VCaP (cell line): Measurements from ENCODE around the gene PTCD3.

Experiments
- H3K27ac ChIP-seq: fragments of 450-650 bp; 2 replicates; pipeline ENCODE4 v1.5.1; 2017
- TF ChIP-seq, protein P1 (sequence below): fragments of 450-650 bp; conservative IDR thresholded peaks from 2 replicates; pipeline ENCODE4 v1.5.1; 2017; ENCODE audit warnings: mild to moderate bottlenecking, moderate library complexity

The PTCD3 gene

DNA sequence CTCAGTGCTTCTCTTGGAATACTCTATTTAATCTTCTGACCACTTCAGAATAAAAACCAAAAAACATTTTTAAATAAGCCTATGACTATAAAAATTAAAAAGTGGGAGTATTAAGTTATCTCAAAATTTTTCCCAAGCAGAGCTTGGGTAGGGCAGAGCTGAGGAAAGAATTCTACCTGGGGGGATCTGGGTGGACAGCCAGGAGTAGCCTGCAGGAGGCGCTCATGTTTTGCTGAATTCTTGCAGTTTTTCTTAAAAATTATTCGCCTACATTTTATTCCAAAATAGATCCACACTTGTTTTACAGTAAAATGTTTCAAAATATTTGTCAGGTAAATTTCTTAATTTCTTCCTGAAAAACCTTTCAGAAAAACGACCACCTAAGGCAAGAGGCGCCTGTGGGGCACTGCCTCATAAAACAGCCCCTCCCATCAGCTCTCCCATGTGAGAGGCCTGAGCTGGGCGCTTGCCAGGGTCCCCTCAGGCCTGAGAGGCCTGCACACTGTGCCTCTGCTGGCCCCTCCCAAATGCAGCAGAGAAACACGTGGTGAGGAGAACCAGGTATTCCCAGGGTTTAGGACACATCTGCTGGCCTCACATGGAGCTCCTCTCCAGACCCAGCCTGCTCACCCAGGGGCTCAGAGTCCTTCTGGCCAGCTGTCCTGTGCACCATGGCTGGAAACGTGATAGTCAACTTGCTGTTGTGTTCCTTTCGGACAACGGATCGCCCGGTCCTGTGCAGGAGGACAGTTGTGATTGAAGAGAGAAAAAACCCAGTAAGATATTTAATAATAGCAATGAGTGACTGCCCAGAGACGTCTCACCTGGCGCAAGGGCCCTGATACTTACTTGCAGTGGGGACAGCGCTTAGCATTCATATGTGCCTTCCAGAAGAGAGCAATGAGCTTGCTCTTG, 17.8 kb upstream of the PTCD3 start:
- H3K27ac ChIP-seq, result no peak overlapping the region
- TF ChIP-seq, protein P1, sequence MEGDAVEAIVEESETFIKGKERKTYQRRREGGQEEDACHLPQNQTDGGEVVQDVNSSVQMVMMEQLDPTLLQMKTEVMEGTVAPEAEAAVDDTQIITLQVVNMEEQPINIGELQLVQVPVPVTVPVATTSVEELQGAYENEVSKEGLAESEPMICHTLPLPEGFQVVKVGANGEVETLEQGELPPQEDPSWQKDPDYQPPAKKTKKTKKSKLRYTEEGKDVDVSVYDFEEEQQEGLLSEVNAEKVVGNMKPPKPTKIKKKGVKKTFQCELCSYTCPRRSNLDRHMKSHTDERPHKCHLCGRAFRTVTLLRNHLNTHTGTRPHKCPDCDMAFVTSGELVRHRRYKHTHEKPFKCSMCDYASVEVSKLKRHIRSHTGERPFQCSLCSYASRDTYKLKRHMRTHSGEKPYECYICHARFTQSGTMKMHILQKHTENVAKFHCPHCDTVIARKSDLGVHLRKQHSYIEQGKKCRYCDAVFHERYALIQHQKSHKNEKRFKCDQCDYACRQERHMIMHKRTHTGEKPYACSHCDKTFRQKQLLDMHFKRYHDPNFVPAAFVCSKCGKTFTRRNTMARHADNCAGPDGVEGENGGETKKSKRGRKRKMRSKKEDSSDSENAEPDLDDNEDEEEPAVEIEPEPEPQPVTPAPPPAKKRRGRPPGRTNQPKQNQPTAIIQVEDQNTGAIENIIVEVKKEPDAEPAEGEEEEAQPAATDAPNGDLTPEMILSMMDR, result peak; percentile 60

GRCh38 chr2:86094229-86094628, 11.8 kb upstream of the PTCD3 start:
- H3K27ac ChIP-seq, result no peak overlapping the region
- TF ChIP-seq, protein P1, result no peak

DNA sequence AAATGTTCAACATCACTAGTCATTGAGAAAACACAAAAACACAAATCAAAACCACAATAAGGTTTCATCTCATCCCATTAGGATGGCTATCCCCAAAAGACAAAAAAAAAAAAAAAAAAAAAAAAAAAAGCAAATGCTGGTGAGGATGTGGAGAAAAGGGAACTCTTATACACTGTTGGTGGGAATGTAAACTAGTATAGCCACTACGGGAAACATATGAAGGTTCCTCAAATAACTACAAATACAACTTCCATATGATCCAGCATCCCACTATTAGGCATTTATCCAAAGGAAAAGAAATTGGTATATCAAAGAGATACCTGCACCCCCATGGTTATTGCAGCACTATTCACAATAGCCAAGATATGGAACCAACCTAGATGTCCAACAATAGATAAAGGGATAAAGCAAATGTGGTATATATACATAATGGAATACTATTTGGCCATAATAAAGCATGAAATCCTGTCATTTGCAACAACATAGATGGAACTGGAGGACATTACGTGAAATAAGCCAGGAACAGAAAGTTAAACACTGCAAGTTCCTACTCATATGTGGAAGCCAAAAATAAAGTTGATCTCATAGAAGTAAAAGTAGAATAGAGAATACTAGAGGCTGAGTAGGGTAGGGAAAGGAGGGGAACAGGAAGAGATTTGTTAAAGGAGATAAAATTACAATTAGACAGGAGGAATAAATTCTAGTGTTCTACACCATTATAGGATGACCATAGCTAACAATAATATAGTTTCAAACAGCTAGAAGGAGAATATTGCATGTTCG, 8.7 kb upstream of the PTCD3 start:
- H3K27ac ChIP-seq, result peak overlapping the region; percentile 7; the same call in 1 of the 2 replicates
- TF ChIP-seq, protein P1, result no peak

- TF ChIP-seq, protein P1, result no peak
- no peak overlapping the region for H3K27ac ChIP-seq
Observed at GRCh38 chr2:86097913-86098312, 8.1 kb upstream of the PTCD3 start.

- H3K27ac ChIP-seq, result no peak overlapping the region
- TF ChIP-seq, protein P1, result no peak
Observed at GRCh38 chr2:86102157-86102556, 3.9 kb upstream of the PTCD3 start.

DNA sequence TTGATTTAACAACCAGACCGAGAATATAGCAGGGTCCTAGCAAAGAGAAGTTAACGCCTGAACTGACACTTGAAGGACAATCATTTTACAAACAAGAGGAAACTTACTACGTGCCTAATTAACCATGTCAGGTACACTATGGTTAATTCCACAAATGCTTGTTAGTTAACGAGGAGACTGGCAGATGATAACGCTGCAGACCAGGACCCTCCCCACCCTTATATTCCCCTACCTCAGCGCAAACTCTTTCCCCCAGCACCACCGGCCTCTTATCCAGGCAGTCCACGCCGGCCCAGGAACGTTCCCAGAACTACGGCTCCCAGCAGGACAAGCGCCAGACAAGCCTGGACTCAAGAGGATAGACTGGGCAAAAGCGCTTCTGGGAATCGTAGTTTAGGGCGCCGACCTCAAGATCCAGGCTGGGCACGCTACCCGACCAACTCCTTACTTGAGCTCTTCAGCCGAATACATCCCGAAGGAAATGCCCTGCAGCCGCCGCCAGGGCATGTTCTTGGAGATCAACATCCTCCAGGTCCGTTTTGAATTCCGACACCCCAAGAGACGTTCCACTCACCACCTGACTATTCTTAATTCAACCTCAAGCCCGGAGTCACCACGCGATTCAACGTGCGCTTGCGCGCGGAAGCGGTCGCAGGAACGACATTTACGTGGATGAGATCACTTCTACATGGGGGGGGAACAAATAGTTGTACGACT, 625 bp upstream of the PTCD3 start, which contains the start of gene POLR1A:
POLR1A (minus strand) TSS at position 635 of the 717 bp plus-strand sequence; CDS start at position 525, 110 bp downstream.
- TF ChIP-seq, protein P1, result no peak
- H3K27ac ChIP-seq, result peak within 1 kb of the TSS; percentile 83

GRCh38 chr2:86107031-86107430, 996 bp downstream of the PTCD3 start:
- peak overlapping the region; percentile 83; the same call in 1 of the 2 replicates for H3K27ac ChIP-seq
- TF ChIP-seq, protein P1, result no peak
